Measurements from ENCODE around the gene OR13J1.
"Not testable (repeated sequence)": the region's sequence is repeated elsewhere in the genome, so short reads cannot be mapped to it uniquely, and the experiment has no call there.

OR13J1 gene

DNA sequence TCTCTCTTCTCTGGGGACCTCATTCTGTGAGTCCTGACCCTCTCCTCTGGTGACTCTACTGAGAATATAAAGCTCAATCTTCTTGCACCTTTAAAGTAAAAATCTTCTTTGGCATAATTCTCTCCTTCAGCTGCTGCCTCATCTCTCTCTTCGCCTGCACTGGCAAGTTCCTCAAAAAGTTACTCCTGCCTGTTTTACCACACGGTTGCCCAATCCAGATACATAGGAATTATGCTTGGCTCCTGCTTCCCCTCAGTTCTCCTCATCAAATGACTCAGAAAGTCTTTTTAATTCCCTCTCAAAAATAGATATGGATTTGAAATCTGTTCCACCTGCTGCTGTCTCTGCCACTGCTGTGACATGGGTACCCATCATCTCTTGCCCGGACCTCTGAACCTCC is 21.4 kb upstream of the OR13J1 start:
- Histone ChIP-seq H3K4me1 (ENCODE audit: insufficient read depth, low read length) (no peaks in the 10 kb centered on the region), H3K4me3 (ENCODE audit: low read length) (no peak overlapping the region), H3K9me3 (ENCODE audit: low read length) (no peaks in the 10 kb centered on the region), H2AFZ (ENCODE audit: low read depth, low read length) (no peak overlapping the region), H3K27me3 (ENCODE audit: insufficient read depth, low read length) (peaks cover 11% of the 10 kb centered on the region), H3K36me3 (ENCODE audit: insufficient read depth, low read length) (no peaks in the 10 kb centered on the region)

DNA sequence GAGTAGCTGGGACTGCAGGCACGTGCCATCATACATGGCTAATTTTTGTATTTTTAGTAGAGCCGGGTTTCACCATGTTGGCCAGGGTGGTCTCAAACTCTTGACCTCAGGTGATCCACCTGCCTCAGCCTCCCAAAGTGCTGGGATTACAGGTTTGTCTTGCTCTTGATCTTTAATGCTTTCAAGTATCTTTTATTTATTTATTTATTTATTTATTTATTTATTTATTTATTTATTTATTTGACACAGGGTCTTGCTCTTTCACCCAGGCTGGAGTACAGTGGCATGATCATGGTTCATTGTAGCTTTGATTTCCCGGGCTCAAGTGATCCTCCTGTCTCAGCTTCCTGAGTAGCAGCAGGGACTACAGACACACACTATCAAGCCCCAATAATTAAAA is 14.7 kb upstream of the OR13J1 start:
- H3K9me3 ChIP-seq (ENCODE audit: low read length); H2AFZ ChIP-seq (ENCODE audit: low read depth, low read length); H3K4me1 ChIP-seq (ENCODE audit: insufficient read depth, low read length); H3K36me3 ChIP-seq (ENCODE audit: insufficient read depth, low read length); H3K27me3 ChIP-seq (ENCODE audit: insufficient read depth, low read length); H3K4me3 ChIP-seq (ENCODE audit: low read length): not testable (repeated sequence)

DNA sequence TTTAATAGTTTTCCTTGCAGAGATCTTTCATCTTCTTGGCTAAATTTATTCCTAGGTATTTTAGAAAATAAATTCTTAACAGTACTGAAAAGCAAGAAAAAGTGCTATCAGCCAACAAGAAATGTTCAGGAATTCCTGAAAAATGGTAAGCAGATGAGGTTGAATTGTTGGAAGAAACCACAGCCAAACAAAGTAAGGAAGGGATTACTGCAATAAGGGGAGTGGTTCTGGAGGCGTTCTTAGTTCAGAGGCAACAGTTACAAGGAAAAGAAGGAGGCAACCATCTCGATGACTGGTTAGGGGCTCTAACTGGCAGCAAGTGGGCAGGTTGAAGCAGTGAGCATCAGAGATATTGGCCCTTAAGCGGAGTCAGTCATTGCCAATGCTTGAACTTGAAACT is 12.8 kb upstream of the OR13J1 start:
- Histone ChIP-seq H3K9me3 (ENCODE audit: low read length) (no peaks in the 10 kb centered on the region), H3K4me1 (ENCODE audit: insufficient read depth, low read length) (no peaks in the 10 kb centered on the region), H3K4me3 (ENCODE audit: low read length) (no peak overlapping the region), H3K27me3 (ENCODE audit: insufficient read depth, low read length) (no peaks in the 10 kb centered on the region), H2AFZ (ENCODE audit: low read depth, low read length) (no peak overlapping the region), H3K36me3 (ENCODE audit: insufficient read depth, low read length) (no peaks in the 10 kb centered on the region)

DNA sequence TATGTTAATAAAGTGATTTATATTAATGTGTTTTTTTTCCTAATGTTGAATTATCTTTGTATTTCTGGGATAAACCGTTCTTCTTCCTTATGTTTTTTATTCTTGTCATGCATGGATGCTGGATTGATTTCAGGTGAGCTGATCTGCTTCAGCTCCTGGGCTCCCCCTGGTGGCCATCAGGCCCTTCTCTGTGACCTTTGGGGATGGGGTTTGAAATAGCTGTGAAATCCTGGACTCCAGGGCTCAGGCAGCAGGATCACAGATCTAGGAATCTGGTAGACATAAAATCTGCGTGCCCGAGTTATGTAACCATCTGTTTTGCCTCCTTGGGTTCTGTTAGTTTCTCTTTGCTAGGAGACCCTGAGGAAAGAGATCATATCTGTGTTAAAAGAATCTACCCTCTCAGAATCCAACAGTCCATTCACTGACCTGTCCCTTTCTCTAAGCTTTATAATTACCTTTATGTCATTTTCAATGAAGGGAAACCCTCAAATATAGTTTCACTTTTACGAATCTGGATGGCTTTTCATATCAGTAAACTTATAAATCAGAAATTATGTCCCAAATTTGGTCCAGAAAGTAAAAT is 12.2 kb upstream of the OR13J1 start:
- Histone ChIP-seq H2AFZ (ENCODE audit: low read depth, low read length) (no peak overlapping the region), H3K27me3 (ENCODE audit: insufficient read depth, low read length) (no peaks in the 10 kb centered on the region), H3K4me1 (ENCODE audit: insufficient read depth, low read length) (no peaks in the 10 kb centered on the region), H3K36me3 (ENCODE audit: insufficient read depth, low read length) (no peaks in the 10 kb centered on the region), H3K4me3 (ENCODE audit: low read length) (no peak overlapping the region), H3K9me3 (ENCODE audit: low read length) (no peaks in the 10 kb centered on the region)

DNA sequence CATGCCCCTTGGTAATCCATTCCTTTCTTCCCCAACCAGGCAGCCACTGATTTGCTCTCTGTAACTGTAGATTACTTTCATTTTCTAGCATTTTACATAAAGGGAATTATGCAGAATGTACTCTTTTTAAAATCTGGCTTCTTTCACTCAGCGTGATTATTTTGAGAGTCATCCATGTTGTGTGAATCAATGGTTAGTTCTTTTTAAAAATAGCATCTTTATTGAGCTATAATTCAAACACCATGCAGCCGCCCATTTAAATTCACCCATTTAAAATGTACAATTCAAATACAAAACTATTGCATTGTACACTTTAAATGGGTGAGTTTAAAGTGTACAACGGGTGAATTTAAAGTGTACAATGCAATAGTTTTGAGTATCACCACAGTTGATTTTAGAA is 2.3 kb upstream of the OR13J1 start:
- Histone ChIP-seq H3K4me3 (ENCODE audit: low read length) (no peak overlapping the region), H2AFZ (ENCODE audit: low read depth, low read length) (no peak overlapping the region), H3K9me3 (ENCODE audit: low read length) (peaks cover 3% of the 10 kb centered on the region), H3K4me1 (ENCODE audit: insufficient read depth, low read length) (no peaks in the 10 kb centered on the region), H3K27me3 (ENCODE audit: insufficient read depth, low read length) (no peaks in the 10 kb centered on the region), H3K36me3 (ENCODE audit: insufficient read depth, low read length) (no peaks in the 10 kb centered on the region)

DNA sequence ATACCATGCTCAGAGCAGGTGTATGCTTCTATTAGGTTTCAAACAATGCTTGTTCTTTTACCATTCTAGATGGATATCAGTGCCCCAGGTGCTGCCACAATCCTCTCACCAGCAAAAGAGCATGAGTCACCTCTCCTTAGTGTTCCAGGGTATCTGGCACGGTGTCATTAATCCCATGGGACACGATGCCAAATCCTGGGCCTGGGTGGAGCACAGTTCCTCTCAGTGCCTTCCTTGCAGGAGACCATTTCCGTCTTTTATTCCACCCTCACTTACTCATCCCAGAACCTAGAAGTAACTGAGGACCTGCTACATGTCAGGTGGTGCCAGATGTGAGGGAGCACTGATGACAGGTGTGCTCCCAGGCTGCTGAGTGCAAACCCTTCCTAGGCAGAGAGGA is 1.3 kb upstream of the OR13J1 start:
- peaks cover 3% of the 10 kb centered on the region for H3K9me3 ChIP-seq (ENCODE audit: low read length)
- no peaks in the 10 kb centered on the region for H3K36me3 ChIP-seq (ENCODE audit: insufficient read depth, low read length)
- H3K4me3 ChIP-seq (ENCODE audit: low read length) = no peak overlapping the region
- no peak overlapping the region for H2AFZ ChIP-seq (ENCODE audit: low read depth, low read length)
- no peaks in the 10 kb centered on the region for H3K27me3 ChIP-seq (ENCODE audit: insufficient read depth, low read length)
- no peaks in the 10 kb centered on the region for H3K4me1 ChIP-seq (ENCODE audit: insufficient read depth, low read length)

DNA sequence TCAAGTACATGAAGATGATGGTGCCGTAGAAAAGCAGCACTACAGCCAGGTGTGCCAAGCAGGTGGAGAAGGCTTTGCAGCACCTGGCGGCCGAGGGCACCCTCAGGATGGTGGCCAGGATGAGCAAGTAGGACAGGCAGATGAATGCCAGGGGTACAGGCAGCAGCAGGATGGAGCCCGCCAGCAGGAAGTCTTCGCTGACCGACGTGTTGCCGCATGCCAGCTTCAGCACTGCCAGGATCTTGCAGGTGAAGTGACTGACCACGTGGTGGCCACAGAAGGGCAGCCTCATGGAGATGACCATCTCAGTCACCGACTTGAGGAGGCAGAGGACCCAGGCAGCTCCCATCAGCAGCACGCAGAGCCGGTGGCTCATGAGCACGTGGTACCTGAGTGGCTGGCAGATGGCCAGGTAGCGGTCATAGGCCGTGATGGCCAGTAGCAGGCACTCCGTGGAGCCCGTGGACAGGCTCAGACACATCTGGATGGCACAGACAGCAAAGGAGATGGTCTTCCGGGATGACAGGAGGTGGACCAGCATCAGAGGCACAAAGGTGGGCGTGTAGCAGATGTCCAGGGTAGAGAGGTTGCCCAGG is 482 bp downstream of the OR13J1 start:
- Histone ChIP-seq H3K9me3 (ENCODE audit: low read length) (no peaks in the 10 kb centered on the region), H3K4me1 (ENCODE audit: insufficient read depth, low read length) (no peaks in the 10 kb centered on the region), H2AFZ (ENCODE audit: low read depth, low read length) (no peak overlapping the region), H3K4me3 (ENCODE audit: low read length) (no peak overlapping the region), H3K27me3 (ENCODE audit: insufficient read depth, low read length) (no peaks in the 10 kb centered on the region), H3K36me3 (ENCODE audit: insufficient read depth, low read length) (no peaks in the 10 kb centered on the region)

DNA sequence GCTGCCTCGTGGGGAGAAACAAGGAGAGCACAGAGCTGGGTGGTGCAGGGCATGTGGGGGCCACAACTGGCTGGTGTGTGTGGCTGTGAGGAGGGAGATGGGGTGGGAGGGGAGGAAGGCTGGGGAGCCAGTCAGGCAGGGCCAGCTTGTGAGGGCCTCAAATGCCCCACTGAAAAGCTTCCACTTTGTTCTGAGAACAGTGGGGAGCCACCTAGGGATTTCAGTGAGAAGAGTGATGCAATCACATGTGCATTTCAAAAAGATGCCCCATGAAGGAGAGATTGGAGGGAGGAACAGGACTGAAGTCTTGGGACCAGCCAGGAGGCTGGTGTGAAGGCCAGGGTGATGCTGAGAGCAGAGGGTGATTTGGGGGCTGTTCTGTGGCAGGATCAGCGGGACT is 1.3 kb downstream of the OR13J1 start:
- Histone ChIP-seq H3K4me1 (ENCODE audit: insufficient read depth, low read length) (no peaks in the 10 kb centered on the region), H2AFZ (ENCODE audit: low read depth, low read length) (no peak overlapping the region), H3K4me3 (ENCODE audit: low read length) (no peak overlapping the region), H3K27me3 (ENCODE audit: insufficient read depth, low read length) (no peaks in the 10 kb centered on the region), H3K36me3 (ENCODE audit: insufficient read depth, low read length) (no peaks in the 10 kb centered on the region), H3K9me3 (ENCODE audit: low read length) (no peaks in the 10 kb centered on the region)

DNA sequence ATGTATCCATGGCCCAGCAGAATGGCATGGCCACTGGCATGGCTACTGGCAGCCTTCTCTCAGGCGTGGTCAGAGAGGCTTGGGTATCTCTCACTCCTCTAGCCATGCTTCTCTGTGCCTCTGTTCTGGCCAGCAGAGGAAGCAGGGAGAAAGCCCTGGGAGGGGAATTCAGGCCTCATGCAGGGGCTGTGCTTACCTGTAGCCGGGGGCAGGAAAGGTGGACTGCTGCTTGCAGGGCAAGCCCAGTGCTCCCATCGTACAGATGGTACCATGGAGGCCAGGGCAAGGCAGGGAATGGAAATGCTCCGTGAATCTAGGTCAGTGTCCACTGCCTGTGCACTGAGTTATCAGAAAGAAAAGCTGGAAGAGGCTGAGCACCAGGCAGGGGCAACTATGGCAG is 2.7 kb downstream of the OR13J1 start:
- Histone ChIP-seq H3K4me3 (ENCODE audit: low read length) (no peak overlapping the region), H3K4me1 (ENCODE audit: insufficient read depth, low read length) (no peaks in the 10 kb centered on the region), H3K27me3 (ENCODE audit: insufficient read depth, low read length) (no peaks in the 10 kb centered on the region), H2AFZ (ENCODE audit: low read depth, low read length) (no peak overlapping the region), H3K9me3 (ENCODE audit: low read length) (no peaks in the 10 kb centered on the region), H3K36me3 (ENCODE audit: insufficient read depth, low read length) (no peaks in the 10 kb centered on the region)

DNA sequence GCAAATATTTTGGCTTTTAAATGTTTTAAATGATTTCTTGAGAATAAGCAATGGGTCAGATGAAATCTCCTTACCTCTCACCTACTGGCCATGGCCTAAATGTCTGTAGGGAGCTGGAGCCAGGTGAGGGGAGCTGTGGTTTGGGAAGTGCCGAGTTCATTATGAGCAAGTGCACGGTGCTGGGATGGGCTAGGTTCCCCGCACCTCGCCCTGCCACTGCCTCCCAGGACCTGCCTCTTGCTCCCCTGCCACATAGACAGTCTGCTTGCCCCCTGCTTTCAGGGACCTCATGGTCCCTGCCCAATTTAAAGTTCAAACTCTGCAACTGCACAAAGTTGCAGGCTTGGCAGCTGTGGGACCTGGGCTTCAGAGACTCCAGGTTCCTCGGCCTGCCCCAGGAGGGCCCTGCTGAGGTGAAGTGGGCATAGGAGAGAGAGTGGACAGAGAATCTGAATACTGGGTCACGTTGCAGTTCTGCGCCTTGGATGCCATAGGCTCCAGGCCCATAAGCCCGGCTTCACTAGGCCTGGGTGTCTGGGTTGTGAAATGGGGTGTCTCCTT is 5.4 kb downstream of the OR13J1 start:
- H3K9me3 ChIP-seq (ENCODE audit: low read length) = no peaks in the 10 kb centered on the region
- H2AFZ ChIP-seq (ENCODE audit: low read depth, low read length) = no peak overlapping the region
- H3K4me1 ChIP-seq (ENCODE audit: insufficient read depth, low read length) = no peaks in the 10 kb centered on the region
- no peaks in the 10 kb centered on the region for H3K27me3 ChIP-seq (ENCODE audit: insufficient read depth, low read length)
- no peak overlapping the region for H3K4me3 ChIP-seq (ENCODE audit: low read length)
- H3K36me3 ChIP-seq (ENCODE audit: insufficient read depth, low read length) = no peaks in the 10 kb centered on the region

DNA sequence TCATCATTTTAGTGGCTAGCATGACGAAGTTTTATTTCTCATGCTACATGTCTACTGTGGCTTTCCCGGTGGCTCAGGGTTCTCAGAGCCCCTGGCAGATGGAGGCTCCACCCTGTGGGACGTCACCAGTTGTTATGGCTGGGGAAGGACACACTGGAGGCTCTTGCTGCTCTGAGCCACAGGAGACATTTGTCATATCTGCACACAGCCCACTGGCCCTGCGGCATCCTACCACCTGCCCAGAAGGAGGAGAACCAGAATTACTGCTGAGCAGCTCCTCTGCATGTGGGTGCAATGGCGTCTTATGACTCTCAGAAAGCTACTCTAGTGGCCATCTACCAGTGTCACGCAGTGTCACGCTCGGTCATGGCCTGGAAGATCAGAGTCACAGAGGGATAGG is 6.6 kb downstream of the OR13J1 start:
- Histone ChIP-seq H3K27me3 (ENCODE audit: insufficient read depth, low read length) (no peaks in the 10 kb centered on the region), H3K36me3 (ENCODE audit: insufficient read depth, low read length) (no peaks in the 10 kb centered on the region), H3K9me3 (ENCODE audit: low read length) (no peaks in the 10 kb centered on the region), H3K4me3 (ENCODE audit: low read length) (no peak overlapping the region), H2AFZ (ENCODE audit: low read depth, low read length) (no peak overlapping the region), H3K4me1 (ENCODE audit: insufficient read depth, low read length) (no peaks in the 10 kb centered on the region)

DNA sequence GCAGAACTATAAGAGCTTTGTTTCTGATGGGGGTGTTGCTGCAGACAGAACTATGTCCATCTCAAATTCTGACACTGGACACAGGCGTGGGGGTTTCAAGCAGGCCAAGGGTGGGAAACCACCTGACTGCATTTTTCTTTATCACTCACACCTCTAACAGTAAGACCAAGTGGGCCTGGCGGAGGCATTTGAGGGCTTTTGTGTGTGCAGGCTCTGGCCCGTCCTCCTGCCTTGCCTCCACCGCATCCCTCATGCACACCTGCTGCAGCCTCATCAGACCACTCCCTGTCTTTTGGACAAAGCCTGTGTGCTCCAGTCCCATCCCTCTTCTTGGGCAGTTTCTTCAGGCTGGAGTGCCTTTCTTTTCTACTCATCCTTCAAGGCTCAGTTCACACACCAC is 7.9 kb downstream of the OR13J1 start:
- Histone ChIP-seq H3K36me3 (ENCODE audit: insufficient read depth, low read length) (no peaks in the 10 kb centered on the region), H3K4me3 (ENCODE audit: low read length) (no peak overlapping the region), H3K9me3 (ENCODE audit: low read length) (no peaks in the 10 kb centered on the region), H2AFZ (ENCODE audit: low read depth, low read length) (no peak overlapping the region), H3K4me1 (ENCODE audit: insufficient read depth, low read length) (no peaks in the 10 kb centered on the region), H3K27me3 (ENCODE audit: insufficient read depth, low read length) (no peaks in the 10 kb centered on the region)

DNA sequence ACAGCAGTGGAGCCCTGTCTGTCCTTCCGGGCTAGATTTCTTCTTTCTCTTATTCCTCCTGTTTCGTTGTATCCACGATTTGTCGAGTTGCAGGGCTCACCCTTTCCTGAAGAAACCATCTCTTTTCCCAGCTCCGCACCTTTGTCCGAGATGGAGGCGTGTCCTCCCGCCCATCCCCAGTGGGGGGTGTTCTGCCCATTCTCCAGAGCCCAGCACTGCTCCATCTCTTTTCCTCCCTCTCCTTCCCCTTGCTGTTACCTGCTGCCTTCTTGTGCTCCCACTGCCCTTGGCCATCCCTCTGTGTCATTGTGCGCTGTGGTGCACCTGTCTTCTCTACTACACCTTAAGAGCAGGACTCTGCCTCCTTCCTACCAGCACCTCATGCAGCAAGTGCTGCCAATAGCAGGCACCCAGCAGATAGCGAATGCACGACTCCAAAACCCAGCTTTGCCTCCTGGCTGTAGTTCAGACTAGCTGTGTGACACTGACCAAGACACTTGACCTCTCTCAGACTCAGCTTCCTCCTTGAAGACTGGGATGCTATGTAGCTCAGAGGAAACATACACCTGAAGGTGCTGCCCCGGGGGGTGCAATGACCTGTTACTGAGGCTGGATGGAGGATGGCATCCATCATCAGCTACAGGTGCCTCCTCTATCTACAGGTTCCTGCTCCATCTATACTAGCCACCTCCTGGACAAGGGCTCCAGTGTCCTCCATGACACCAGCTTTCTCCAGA is 8.9 kb downstream of the OR13J1 start:
- no peak overlapping the region for H2AFZ ChIP-seq (ENCODE audit: low read depth, low read length)
- no peaks in the 10 kb centered on the region for H3K27me3 ChIP-seq (ENCODE audit: insufficient read depth, low read length)
- no peak overlapping the region for H3K4me3 ChIP-seq (ENCODE audit: low read length)
- H3K36me3 ChIP-seq (ENCODE audit: insufficient read depth, low read length) = no peaks in the 10 kb centered on the region
- H3K9me3 ChIP-seq (ENCODE audit: low read length) = no peaks in the 10 kb centered on the region
- H3K4me1 ChIP-seq (ENCODE audit: insufficient read depth, low read length) = no peaks in the 10 kb centered on the region

Data from neuron (in vitro differentiated cells).